ENCODE data around the gene RFX5. TPM values are rescaled to one million over a fixed set of nuclear protein-coding genes. Genes with fewer than 3 reads are reported as not detected.

Gene RFX5
- polyA plus RNA-seq, 3 donors: 39.3 to 66.3 (median 43.5) TPM

DNA sequence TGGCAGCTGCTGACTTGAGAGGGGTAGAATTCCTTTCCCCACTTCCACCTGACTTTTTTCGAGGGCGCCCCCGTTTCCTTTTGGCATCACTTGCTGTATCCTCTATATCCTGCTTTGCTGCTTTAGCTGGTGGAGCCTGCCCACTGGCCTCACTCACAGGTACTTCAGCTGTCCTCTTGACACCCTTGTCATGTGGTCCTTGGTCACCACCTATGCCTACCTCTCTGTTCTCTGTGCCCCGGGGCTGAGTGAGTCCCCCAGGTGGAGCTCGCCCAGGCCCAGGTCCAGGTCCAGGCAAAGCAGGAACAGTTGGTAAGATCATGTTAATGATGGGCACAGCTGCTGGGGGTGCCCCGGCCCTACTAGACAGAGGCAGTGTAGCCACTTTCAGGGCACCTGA, 4.5 kb downstream of the RFX5 start:
- TF ChIP-seq, protein P1, sequence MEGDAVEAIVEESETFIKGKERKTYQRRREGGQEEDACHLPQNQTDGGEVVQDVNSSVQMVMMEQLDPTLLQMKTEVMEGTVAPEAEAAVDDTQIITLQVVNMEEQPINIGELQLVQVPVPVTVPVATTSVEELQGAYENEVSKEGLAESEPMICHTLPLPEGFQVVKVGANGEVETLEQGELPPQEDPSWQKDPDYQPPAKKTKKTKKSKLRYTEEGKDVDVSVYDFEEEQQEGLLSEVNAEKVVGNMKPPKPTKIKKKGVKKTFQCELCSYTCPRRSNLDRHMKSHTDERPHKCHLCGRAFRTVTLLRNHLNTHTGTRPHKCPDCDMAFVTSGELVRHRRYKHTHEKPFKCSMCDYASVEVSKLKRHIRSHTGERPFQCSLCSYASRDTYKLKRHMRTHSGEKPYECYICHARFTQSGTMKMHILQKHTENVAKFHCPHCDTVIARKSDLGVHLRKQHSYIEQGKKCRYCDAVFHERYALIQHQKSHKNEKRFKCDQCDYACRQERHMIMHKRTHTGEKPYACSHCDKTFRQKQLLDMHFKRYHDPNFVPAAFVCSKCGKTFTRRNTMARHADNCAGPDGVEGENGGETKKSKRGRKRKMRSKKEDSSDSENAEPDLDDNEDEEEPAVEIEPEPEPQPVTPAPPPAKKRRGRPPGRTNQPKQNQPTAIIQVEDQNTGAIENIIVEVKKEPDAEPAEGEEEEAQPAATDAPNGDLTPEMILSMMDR (IDR thresholded peaks at IDR 0.05): no peak
- no peaks in the 10 kb centered on the region for H3K9me3 Mint-ChIP-seq
- Histone ChIP-seq H3K9me3 (replicated peaks in 1 of 2; ENCODE audit: control insufficient read depth in 1 of 2, insufficient read depth in 1 of 2, low read length in 2 of 2) (no peaks in the 10 kb centered on the region), H3K27me3 (ENCODE audit: control insufficient read depth in 2 of 2, insufficient read depth in 2 of 2, low read length in 2 of 2) (no peaks in the 10 kb centered on the region), H2AFZ (ENCODE audit: insufficient read depth, low read depth, low read length, poor library complexity, severe bottlenecking) (no peak overlapping the region), H3K36me3 (replicated peaks in 1 of 2; ENCODE audit: control insufficient read depth in 1 of 2, insufficient read depth in 2 of 2, low read length in 2 of 2) (peaks cover 30 to 41% of the 10 kb centered on the region in 2 donors), H3K4me1 (ENCODE audit: control insufficient read depth in 1 of 2, insufficient read depth in 2 of 2, low read length in 2 of 2) (peaks cover 21 to 28% of the 10 kb centered on the region in 2 donors), H3K4me3 (replicated peaks in 1 of 3; ENCODE audit: low read depth in 2 of 3, low read length in 3 of 3) (no peak overlapping the region), H3K27ac (ENCODE audit: low read depth in 1 of 2, low read length in 2 of 2) (peak overlapping the region in 1 of 2 donors; percentile 57), H3K79me2 (ENCODE audit: insufficient read depth, low read length) (peaks cover 18% of the 10 kb centered on the region), H4K20me1 (ENCODE audit: insufficient read depth, low read length) (no peaks in the 10 kb centered on the region), H3K9ac (ENCODE audit: insufficient read depth, low read length, poor library complexity, severe bottlenecking) (no peak overlapping the region), H3K4me2 (replicated peaks; ENCODE audit: extremely low read depth, low read length, poor library complexity, severe bottlenecking) (no peak overlapping the region)
- H3K4me3 Mint-ChIP-seq: no peak overlapping the region
- H3K27me3 Mint-ChIP-seq (ENCODE audit: low read depth in 3 of 3): no peaks in the 10 kb centered on the region
- intact Hi-C loops (cut with micrococcal nuclease): loop anchor here in 1 of 2 donors (5.0 kb wide), 1 partner anchor 55 kb away; the partner anchor contains the start of gene PSMB4
- 88% methylated on average over 5 of the region's 6 CpGs for WGBS (ENCODE audit: insufficient coverage)
- peak overlapping the region in 4 of 7 donors; percentile 50 to 78 (median 66) for H3K27ac Mint-ChIP-seq
- no peak for DNase-seq
- H3K4me1 Mint-ChIP-seq: peaks cover 31% of the 10 kb centered on the region
- peaks cover 42 to 45% of the 10 kb centered on the region in 2 donors for H3K36me3 Mint-ChIP-seq

DNA sequence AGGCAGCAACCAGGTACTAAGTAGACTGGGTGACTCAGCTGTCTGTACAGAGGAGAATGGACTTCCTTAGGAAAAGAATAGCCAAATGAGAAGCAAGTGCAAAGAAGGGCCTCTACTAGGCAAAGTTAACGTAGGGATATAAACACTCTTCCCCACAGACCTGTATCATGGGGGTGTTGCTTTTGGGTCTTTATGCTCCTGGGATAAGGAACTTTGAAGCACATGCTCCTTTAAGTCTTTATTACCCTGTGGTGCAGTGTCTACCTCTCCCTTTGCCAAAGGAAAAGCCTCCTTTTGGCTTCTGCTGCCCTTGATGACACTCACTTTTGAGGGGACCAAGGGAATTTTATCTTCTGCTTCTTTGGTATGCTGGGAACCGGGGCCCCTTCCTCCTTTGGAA, 5.0 kb downstream of the RFX5 start:
- H4K20me1 ChIP-seq (ENCODE audit: insufficient read depth, low read length): no peaks in the 10 kb centered on the region
- no peak overlapping the region for H3K4me3 Mint-ChIP-seq
- H3K4me3 ChIP-seq (replicated peaks in 1 of 3; ENCODE audit: low read depth in 2 of 3, low read length in 3 of 3): no peak overlapping the region
- H3K27ac ChIP-seq (ENCODE audit: low read depth in 1 of 2, low read length in 2 of 2): peak overlapping the region in 1 of 2 donors; percentile 57
- H3K4me1 Mint-ChIP-seq: peaks cover 29% of the 10 kb centered on the region
- peak overlapping the region in 6 of 7 donors; percentile 5 to 78 (median 58) for H3K27ac Mint-ChIP-seq
- peaks cover 18% of the 10 kb centered on the region for H3K79me2 ChIP-seq (ENCODE audit: insufficient read depth, low read length)
- no peaks in the 10 kb centered on the region for H3K9me3 ChIP-seq (replicated peaks in 1 of 2; ENCODE audit: control insufficient read depth in 1 of 2, insufficient read depth in 1 of 2, low read length in 2 of 2)
- H3K4me1 ChIP-seq (ENCODE audit: control insufficient read depth in 1 of 2, insufficient read depth in 2 of 2, low read length in 2 of 2): peaks cover 19 to 26% of the 10 kb centered on the region in 2 donors
- H3K27me3 ChIP-seq (ENCODE audit: control insufficient read depth in 2 of 2, insufficient read depth in 2 of 2, low read length in 2 of 2): no peaks in the 10 kb centered on the region
- intact Hi-C loops (cut with micrococcal nuclease): loop anchor here in 1 of 2 donors (5.0 kb wide), 1 partner anchor 55 kb away; the partner anchor contains the start of gene PSMB4
- no CpG with 5 or more reads among the region's 2 CpGs for WGBS (ENCODE audit: insufficient coverage)
- peaks cover 30 to 41% of the 10 kb centered on the region in 2 donors for H3K36me3 ChIP-seq (replicated peaks in 1 of 2; ENCODE audit: control insufficient read depth in 1 of 2, insufficient read depth in 2 of 2, low read length in 2 of 2)
- no peak for DNase-seq
- peaks cover 42 to 45% of the 10 kb centered on the region in 2 donors for H3K36me3 Mint-ChIP-seq
- H3K9me3 Mint-ChIP-seq: no peaks in the 10 kb centered on the region
- no peak overlapping the region for H2AFZ ChIP-seq (ENCODE audit: insufficient read depth, low read depth, low read length, poor library complexity, severe bottlenecking)
- no peak overlapping the region for H3K4me2 ChIP-seq (replicated peaks; ENCODE audit: extremely low read depth, low read length, poor library complexity, severe bottlenecking)
- no peak overlapping the region for H3K9ac ChIP-seq (ENCODE audit: insufficient read depth, low read length, poor library complexity, severe bottlenecking)
- TF ChIP-seq, protein P1 (IDR thresholded peaks at IDR 0.05): no peak
- no peaks in the 10 kb centered on the region for H3K27me3 Mint-ChIP-seq (ENCODE audit: low read depth in 3 of 3)

Measured in CD14-positive monocyte (primary cell).